K562 (cell line): ENCODE measurements around the gene RPL34. TPM values are rescaled to one million over a fixed set of nuclear protein-coding genes. Genes with fewer than 3 reads are reported as not detected.
A peak's percentile ranks its signal among the peaks of the same experiment; 100 is the strongest.

Experiments
- AFF1 ChIP-seq, 2 experiments: fragments of 450-650 bp; IDR thresholded peaks; 2 replicates each; pipeline ENCODE4 v1.6.1; 2018; ENCODE audit warnings: mild to moderate bottlenecking in 2 of 2, low read depth in 1 of 2; ENCODE audit not compliant: partially characterized antibody in 2 of 2
- ESRRA ChIP-seq: fragments of 450-650 bp; IDR thresholded peaks from 2 replicates; pipeline ENCODE4 v1.6.1; 2014; ENCODE audit warnings: low read depth, mild to moderate bottlenecking, moderate library complexity, borderline replicate concordance
- HCFC1 ChIP-seq: IDR thresholded peaks from 2 replicates; pipeline ENCODE4 v1.6.1; 2012; ENCODE audit warnings: low read depth, low read length, improper control_type of control experiment
- HDAC2 ChIP-seq: fragments of 450-650 bp; IDR thresholded peaks from 2 replicates; pipeline ENCODE4 v1.6.1; 2016; ENCODE audit warnings: mild to moderate bottlenecking
- KDM5B ChIP-seq: fragments of 200-600 bp; sonication (generic); IDR thresholded peaks from 2 replicates; pipeline ENCODE4 v1.6.1; 2012; ENCODE audit warnings: low read depth, mild to moderate bottlenecking, moderate library complexity, low read length, control low read depth, inconsistent platforms; ENCODE audit not compliant: insufficient replicate concordance
- MEIS2 ChIP-seq: fragments of 450-650 bp; IDR thresholded peaks from 2 replicates; pipeline ENCODE4 v1.6.1; 2014; ENCODE audit warnings: mild to moderate bottlenecking; ENCODE audit not compliant: partially characterized antibody
- PATZ1 ChIP-seq: fragments of 250-450 bp; sonication (Bioruptor Pico); IDR thresholded peaks from 2 replicates; pipeline ENCODE4 v1.5.0; 2020; ENCODE audit warnings: mild to moderate bottlenecking, borderline replicate concordance
- POLR2AphosphoS5 ChIP-seq: IDR thresholded peaks from 2 replicates; pipeline ENCODE4 v1.6.1; 2011; ENCODE audit warnings: mild to moderate bottlenecking, low read depth, low read length, moderate library complexity; ENCODE audit not compliant: control insufficient read depth, insufficient read depth
- POLR2B ChIP-seq: fragments of 450-650 bp; IDR thresholded peaks from 2 replicates; pipeline ENCODE4 v1.6.1; 2018; ENCODE audit warnings: low read depth; ENCODE audit not compliant: partially characterized antibody
- POLR2G ChIP-seq: fragments of 200-400 bp; formaldehyde crosslinking; IDR thresholded peaks from 2 replicates; pipeline ENCODE4 v1.6.1; 2017; ENCODE audit warnings: low read depth, mild to moderate bottlenecking, antibody characterized with exemption, low read length, moderate library complexity
- TRIM24 ChIP-seq, 2 experiments: fragments of 450-650 bp; IDR thresholded peaks; 2 replicates each; pipeline ENCODE4 v1.6.1; 2016
- TRIM28 ChIP-seq: fragments of 450-650 bp; IDR thresholded peaks from 2 replicates; pipeline ENCODE4 v1.6.1; 2017
- ZBTB2 ChIP-seq: fragments of 450-650 bp; IDR thresholded peaks from 2 replicates; pipeline ENCODE4 v1.6.1; 2016; ENCODE audit warnings: antibody characterized with exemption
- ZNF277 ChIP-seq: fragments of 250-450 bp; sonication (Bioruptor Pico); IDR thresholded peaks from 2 replicates; pipeline ENCODE4 v1.8.0; 2022; ENCODE audit warnings: inconsistent platforms, mild to moderate bottlenecking, moderate library complexity, borderline replicate concordance
- polyA plus RNA-seq, 8 experiments: library from polyadenylated mRNA; depleted of rRNA in 4 of 8; stranded (reverse) in 5 of 8; unstranded in 3 of 8; fragments of >200 nt; fragmentation: Nextera tagmentation in 2 of 8; fragmentation: Illumina TruSeq in 1 of 8; extraction: Ambion mirVana in 2 of 8; extraction: Trizol in 1 of 8; gene quantifications; 2 replicates each; pipeline versions ENCODE4 v1.2.1 to v1.2.3, GENCODE V29; 2011 to 2014; ENCODE audit warnings: inconsistent platforms in 1 of 8, missing spikeins in 1 of 8
- total RNA-seq, 7 experiments: library from RNA; depleted of rRNA in 6 of 7; stranded (reverse); fragments of >200 nt in 6 of 7; fragmentation: Illumina TruSeq in 2 of 7; extraction: Trizol in 2 of 7; gene quantifications; 2 replicates each; pipeline versions ENCODE4 v1.2.1 to v1.2.3, GENCODE V29; 2011 to 2021; ENCODE audit warnings: low replicate concordance in 1 of 7

Gene RPL34
- total and polyA plus RNA-seq, 9 of the 15 experiments (the other 6 are each of a cell fraction or from before 2014, with no cell fraction given), result 1,612 to 4,502 (median 2,593) TPM

GRCh38 chr4:108620101-108620932 lies at the start of gene RPL34 (continued):
- TF ChIP-seq AFF1 (IDR thresholded peaks at IDR 0.05; ENCODE audit: low read depth in 1 of 2, partially characterized antibody in 2 of 2) (peak; percentile 64 to 66), KDM5B (peak; percentile 88), ZNF277 (CRISPR knock-in tag) (no peak), HCFC1 (peak; percentile 90), POLR2AphosphoS5 (peak; percentile 99), TRIM28 (0 out of 2 replicates have a peak, but pooled peaks have one; percentile 19), ESRRA (0 out of 2 replicates have a peak, but pooled peaks have one; percentile 50), HDAC2 (peak; percentile 40; the same call in 1 of the 2 replicates), ZBTB2 (peak; percentile 70; the same call in 1 of the 2 replicates), POLR2B (peak; percentile 99), POLR2G (peak; percentile 51), PATZ1 (CRISPR knock-in tag) (no peak), TRIM24 (IDR thresholded peaks at IDR 0.05) (peak in 1 of 2 experiments; percentile 54; a peak in 1 of 4 replicates), MEIS2 (no peak)
